GM04503 (cell line): ENCODE data around the gene CORO7.

Source experiments
- DNase-seq: peaks from one replicate; pipeline ENCODE4 v3.0.0-alpha.2; 2012; ENCODE audit warnings: low read depth

The CORO7 gene

DNA sequence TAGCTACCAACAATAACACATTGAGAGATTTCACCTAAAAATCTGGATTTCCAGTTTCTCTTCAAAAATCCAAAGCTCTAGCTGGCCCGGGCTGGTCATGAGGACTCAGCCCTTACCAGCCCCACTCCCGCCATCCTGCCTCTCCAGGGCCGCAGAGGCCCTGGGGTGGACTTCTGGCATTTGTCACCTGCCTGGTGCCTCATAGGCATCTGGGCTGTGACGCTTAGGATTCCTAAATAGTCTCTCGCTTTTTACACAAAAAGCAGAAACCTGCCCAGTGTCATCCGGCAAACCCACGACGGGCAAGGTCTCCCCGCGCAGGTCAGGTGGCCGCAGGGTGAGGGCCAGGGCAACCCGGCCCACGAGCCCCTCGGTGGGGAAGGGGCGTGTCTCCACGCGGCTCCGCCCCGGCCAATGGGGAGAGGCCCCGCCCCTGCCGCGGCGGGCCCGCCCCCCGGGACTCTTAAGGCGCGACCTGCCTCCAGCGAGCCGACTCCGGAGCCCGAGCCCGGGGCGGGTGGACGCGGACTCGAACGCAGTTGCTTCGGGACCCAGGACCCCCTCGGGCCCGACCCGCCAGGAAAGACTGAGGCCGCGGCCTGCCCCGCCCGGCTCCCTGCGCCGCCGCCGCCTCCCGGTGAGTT is 44.9 kb downstream of the CORO7 start, which contains the start of gene VASN:
TSS of gene VASN (plus strand) at position 492 of the 644 bp plus-strand sequence. CDS start 9,030 bp downstream, outside the sequence.
- DNase-seq = no peak

DNA sequence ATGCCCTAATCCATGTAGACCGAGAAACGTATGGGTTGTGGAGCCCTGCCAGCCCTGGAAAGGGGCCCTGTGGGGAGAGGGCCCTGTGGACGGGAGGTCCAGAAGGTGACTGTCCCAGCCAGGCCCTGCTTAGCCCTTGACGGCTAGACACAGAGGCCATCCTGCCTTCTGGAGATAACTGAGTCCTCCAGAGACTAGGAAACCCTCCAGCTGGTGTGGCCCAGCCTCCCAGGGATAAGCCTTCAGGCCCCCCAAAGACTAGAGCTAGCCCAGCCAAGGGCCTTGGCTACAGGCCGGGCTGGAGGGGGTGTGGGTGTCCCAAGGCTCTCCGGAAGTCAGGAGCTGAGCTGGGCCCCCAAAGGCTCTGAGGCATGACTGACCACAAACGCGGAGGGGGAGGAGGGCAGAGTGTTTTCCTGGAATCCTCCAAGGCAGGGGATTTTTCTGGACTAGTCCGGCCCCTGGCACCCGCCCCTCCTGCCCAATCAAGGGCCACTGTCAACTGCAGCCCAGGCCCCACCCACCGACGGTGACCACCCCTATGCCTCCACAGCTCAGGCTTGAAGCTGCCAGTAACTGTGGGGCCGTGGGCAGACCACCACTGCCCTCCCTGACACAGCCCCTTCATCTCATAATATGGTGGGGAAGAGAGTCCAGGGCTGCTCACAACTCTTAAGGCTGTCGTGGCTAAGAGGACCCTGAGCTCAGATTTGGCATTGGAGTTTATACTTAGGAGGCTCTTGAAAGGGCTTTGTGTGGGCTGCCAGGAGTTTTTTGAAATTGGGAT is 45.6 kb downstream of the CORO7 start:
- DNase-seq = no peak

DNA sequence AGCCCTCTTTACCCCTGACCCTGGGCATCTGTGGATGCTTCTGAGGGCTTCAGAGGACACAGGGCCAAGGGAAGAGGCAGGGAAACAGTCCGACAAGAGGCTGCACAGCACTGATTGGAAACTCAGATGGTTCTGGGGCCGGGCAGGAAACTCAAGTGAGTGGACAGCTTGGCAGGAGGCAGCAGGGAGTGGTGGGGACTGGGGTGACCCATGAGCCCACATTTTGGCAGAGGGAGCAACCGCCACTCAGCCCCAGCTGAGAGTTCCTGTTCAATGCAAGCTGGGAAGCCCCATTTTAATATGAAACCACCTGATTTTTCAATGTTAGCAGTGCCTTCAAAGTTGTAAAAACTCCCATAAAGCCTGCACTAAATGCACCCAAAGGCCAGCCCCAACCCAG is 46.2 kb downstream of the CORO7 start:
- no peak for DNase-seq

DNA sequence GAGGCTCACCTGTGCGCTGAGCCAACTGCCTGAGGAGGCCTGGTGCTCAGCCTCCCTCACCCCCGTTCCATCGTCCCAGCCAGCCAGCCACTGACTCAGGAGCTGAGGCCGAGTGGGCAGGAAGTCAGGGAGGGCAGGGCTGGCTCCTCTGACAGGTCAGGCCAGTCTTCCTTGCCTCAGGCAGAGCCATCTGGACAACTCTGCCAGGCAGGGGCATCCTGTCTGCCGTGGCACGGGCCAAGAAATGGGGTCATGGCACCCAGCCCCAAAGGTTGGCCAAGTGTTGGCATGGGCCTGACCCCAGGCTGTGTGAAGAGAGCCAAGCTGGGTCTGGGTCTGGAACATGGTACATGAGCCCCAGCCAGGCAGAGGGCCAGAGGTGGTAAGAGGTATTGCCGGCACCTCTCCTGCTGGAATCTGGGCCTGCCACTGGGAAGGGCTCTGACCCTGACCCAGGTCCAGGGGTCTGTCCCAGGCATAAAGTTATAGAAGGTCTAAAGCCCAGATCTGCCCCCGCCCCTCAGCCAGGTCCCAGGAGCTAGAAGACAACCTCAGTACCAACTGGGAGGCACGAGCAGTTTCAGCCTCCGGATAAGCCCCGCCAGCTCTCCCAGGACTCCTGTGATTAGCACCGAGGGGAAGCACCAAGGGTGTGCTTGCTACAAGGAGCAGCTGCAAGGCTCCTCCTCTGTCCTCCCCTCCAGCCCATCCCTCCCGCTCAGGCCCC is 47.2 kb downstream of the CORO7 start:
- no peak for DNase-seq

DNA sequence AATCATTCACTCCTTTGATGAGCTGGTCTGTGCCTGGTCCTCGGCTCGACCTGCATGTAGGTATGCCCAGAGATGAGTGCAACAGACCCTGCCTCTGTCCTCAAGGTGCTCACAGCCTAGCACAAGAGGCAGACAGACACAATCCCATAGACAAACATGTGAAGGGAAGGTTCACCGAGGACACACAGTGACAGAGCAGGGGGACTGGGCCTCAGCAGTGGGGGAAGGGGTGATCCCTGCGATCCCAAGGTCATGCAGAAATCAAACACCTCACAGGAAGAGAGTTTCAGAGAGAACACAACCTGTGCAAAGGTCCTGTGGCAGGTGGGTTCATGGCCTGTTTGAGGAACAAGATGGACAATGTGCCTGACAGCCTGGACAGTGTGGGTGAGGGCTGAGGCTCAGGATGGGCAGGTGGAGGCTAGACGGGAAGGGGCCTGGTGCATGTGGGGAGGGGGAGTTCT is 49.0 kb downstream of the CORO7 start:
- DNase-seq = no peak

DNA sequence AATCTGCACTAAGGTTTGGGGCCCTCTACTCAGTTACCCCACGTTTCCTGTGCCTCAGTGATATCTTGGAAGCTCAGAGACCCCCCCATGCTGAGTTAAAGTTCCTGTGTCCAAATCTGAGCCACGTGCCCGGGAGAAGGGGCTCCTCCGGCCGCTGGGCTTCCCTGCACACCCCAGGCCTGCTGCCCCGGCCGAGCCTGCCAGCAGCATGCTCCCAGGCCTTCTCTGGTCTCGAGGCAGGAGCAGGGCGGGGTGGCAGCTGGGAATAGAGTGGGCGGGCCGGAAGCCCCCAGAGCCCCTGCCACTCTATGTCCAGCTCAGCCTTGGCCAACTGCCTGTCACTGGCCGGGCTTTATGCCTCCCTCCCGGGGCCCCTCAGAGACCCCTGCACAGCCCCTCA is 50.4 kb downstream of the CORO7 start:
- no peak for DNase-seq

DNA sequence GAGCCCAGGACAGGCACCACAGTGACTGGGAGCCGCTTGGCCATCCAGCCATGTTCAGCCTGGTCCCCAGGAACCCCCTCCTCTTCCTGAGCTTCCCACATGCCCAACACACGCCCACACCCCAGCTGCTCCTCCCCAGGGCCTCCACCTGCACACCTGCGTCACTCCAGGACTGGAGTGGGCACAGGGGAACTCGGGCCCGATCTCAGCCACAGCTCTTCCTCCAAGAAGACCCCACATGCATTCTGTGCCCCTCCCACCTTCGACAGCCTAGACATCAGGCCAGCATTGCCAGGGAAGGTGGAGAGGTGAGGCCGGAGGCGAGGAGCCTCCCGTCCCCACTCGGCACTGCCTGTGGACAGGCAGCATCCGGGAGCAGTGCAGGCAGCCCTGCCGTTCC is 50.8 kb downstream of the CORO7 start:
- DNase-seq = no peak

DNA sequence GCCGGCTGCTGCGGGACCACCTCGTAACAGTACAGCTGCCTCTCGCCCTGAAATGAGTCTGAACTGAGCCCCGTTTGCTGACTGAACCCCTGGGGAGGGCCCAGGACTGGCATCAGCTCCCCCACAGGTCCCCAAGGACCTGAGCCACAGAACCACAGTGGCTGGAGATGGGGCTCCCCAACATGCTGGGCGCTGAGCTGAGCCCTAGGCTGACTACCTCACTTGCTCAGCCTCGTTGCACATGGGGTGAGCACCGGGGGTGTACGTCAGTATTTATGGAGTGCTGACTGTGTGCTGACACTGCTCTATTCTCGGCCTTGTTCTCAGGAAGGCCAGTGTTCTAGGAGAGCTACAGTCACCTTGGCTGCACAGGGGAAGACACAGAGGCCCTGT is 51.4 kb downstream of the CORO7 start:
- DNase-seq = no peak

DNA sequence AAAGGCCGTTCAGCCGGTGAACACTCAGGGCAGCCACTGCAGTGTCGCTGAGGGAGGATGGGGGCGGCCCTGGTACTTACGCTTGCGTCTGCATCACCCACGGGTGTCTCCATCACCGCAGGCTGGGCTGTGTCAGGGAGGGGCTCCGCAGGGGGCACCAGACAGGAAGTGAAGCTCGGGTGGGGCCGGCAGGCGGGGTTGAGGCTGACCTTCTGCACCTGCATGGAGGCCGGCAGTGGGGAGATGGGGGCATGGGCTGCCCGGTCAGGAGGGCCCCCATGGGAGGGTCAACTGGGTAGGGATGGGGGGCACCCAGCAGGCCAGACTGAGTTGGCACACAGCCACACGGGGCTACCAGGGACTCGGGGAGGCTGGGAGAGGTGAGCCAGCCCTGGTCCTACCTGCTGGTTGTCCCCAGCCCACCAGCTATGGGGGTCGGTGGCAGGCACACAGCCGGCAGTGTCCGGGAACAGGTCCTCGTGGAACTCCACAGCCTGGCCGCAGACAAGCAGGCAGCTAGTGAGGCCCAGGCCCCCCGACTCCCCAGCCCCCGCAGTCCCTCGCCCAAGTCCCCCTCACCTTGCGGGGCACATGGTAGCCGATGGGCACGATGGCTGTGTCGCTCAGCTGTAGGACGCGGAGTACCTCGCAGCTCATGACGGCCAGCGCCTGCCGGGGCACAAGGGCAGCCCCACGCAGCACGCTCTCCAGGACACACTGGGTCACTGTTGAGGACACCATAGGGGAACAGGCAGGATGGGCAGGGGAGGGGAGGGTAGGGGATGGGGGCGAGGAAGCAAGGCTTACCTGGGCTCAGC is 52.0 kb downstream of the CORO7 start:
- no peak for DNase-seq

DNA sequence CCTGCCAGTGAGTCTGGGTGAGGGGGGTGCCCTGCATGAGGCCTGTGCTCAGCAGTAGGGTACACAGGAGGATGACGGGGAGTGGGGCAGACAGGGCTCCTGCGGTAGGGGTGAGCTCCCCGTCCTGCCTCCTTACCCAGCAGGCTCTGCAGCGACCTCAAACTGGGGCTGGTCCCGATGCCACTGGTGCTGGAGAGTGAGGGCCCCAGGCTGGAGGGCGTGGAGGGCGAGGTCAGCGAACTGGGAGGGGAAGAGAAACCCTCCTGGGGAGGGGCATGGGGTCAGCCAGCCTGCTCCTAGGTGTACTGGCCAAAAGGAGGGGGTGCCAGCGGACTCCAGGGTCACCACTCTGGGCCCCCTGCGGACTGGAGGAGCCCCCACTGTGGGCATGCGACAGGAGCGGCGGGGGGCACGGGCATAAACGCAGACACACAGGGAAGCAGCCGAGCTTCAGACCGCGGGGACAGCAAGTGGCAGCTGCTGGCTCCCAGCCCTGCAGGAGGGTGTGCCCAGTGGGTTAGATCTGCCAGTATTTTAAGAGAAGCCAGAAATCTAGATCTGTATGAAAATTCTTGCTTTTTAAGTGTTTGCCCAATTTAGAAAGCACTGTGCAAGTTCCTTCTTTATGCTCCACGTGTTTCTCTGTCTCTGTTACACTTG is 53.8 kb downstream of the CORO7 start:
- no peak for DNase-seq

DNA sequence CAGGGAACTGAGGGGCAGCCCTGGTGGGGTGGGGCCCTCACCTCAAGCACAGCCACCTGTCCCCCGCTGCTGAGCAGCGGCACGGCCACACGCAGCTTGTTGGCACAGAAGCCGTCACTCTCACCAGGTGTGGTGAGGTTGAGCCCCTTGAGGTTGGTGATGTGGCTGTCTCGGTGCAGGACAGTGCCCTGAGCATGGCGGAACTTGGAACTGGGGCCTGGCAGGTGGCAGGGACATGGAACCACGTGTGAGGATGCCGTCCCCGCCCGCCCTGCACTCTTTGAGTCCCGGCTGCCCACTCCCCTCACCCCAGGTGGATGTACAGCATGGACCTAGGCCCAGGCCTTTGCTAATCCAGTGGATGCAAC is 54.5 kb downstream of the CORO7 start:
- no peak for DNase-seq

DNA sequence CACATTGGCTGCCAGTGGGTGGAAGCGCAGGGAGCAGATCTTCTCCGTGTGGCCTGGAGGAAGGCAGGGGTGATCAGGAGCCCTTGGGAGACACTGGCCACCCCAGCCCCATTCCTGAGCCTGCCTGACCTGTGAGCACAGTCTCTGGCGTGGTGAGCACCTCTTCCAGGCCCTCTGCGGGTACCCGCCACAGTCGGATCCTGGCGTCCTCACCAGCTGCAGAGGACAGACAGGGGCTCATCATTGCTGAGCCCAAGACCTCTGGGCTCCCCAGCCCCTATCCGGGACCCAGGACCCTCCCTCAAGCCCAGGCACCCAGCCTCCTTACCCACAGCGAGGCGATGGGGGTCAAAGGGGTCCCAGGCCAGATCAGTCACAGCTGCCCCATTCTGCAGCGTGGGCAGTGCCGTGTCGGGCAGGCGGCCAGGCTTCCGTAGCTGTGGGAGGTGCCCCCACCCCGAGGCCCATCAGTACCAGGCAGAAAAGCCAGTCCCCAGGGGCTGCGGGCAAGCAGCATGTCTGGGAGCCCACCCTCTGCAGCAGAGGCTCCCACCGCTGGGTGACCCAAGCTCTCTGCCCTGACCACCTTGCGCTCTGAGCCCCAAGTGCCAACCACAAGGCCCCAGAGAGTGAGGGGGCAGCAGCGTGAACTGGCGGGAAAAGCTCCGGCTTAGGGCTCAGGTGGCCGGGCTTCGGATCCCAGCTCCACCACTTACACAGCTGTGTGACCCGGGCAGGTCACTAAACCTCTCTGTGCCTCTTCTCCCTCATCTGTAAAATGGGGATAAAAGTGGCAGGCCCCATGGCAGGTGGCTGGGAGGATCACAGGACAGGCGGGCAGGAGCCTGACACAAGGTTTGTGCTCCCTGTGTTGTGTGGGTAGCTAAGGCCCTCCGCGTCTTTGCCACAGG is 55.1 kb downstream of the CORO7 start:
- no peak for DNase-seq

DNA sequence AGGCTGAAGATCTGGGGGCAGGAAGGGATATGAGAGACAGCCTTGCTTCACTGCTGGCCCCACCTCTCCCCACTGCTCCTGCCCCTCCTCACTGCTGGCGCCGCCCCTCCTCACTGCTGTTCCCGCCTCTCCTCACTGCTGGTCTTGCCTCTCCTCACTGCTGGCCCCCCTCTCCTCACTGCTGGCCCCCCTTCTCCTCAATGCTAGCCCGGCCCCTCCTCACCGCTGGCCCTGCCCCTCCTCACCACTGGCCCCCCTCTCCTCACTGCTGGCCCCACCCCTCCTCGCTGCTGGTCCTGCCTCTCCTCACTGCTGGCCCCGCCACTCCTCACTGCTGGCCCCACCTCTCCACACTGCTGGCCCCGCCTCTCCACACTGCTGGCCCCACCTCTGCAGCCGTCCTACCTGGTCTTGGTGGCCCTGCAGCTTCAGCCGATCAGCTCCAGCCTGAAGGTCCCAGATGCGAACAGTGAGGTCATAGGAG is 55.8 kb downstream of the CORO7 start:
- no peak for DNase-seq

DNA sequence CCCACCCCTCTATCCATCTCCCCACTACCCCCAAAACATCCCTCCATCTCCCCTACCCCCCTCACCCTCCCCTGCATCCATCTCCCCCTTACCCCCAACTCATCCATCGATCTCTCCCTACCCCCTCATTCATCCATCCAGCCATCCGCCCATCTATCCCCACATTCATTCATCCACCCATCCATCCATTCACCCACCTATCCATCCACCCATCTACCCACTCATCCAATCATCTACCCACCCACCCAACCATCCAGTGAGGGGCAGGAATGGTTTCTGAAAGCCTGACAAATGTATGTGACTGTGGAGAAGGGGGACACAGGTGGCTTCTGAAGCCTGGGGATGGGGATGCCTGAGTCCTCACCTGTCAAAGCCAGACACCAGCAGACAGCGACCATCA is 56.5 kb downstream of the CORO7 start:
- DNase-seq = no peak

DNA sequence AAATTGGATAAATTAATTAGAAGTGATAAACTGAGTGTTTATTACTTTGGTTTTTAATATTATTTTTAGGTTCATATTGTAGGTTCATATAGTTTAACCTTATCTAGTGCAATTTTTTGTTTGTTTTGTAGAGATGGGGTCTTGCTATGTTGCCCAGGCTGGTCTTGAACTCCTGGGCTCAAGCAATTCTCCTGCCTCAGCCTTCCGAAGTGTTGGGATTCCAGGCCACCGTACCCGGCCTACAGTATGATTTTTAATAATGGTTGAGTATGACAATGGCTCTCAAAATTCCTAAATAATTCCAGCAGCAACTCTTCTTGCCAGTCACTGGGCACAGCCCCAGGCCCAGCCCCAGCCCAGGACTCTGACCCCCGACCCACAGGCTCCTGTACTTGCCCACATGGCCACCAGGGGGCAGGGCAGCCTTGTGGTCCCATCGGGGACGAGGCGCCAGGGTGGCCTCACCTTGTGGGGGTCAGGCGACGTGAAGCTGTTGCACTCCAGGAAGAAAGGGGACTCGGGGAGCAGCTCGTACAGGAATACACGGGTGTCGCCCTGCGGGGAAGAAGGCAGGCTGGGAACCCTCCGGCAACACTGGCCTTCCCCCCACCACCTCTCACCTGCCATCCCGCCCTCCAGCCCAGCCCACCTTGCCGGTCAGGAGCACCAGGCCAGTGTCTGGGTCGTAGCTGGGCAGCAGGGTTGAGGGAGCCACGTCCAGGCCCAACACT is 57.4 kb downstream of the CORO7 start:
- no peak for DNase-seq

DNA sequence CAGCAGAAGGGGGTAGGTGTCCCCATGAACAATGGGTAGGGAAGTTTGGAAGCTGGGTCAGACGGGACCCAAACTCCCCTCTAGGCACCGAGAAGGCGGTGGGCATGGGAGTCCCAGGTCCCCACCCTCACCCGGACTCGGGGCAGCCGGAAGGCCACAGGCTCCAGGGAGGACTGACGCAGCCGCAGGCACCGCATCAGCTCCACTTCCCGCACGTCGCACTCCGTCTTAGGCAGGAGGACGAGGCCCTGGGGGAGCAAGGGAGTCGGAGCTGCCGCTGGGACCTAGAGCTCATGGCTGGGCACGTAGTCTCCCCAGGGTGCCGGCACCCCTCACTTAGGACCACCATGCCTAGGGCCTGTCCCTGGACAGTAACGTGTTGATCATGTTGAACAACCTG is 58.2 kb downstream of the CORO7 start:
- no peak for DNase-seq

DNA sequence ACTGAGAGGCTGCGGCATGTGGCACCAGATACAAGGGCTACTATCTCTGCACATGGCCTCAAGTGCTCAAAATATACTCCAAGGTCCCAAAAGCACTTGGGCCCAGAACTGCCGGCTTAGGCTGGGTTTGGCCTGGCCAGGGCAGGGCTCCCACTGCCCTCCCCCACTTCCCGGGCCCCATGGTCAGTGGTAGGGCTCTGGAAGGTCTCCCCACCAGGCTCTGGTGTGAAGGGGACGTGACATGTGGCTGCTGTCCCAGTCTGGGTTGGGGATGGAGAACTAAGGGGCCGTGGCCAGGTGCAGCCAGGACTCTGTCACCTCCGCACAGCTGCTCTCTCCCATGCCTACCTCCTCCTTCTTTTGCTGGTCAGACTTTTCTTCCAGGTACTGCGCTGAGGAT is 59.6 kb downstream of the CORO7 start:
- no peak for DNase-seq

DNA sequence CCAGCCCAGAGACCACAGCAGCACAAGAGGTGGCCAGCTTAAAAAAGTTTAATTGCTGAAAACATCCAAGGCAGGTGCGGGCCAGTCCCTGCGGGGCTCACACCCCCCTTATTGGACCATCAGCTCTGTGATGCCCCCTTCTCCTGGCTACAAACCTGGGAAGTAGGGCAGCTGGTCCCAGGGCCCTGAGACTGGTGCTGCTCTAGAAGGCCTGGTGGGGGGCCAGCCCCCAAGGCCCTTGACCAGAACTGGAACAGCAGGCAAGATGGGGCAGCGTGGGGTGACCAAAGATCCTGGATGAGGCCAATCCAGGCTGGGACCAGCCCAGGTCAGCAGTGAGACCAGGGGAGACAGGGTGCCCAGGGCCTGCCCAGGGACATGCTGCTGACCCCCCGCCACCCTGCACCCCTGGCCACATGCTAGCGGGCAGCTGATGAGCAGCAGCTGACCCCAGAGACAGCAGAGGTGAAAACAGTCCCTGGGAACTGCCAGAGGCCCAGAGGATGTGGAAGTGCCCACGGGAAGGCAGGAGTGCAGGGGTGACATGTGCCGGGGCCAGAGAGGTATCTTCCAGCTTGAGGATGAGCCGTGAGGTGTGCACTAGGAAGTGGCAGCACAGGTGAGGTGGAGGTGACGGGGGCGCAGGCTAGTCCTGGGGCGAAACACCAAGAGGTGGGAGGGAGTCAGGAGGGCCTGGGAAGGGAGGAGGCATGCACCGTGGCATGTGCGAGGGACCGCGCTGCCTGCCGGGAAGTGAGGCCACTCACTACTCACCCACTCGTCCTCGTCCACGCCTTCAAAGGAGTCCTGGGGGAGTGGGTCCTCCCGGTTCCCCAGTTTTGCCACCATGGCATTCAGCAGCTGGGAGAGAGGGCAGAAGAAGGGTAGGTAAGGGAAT is 61.6 kb downstream of the CORO7 start:
- DNase-seq = no peak

DNA sequence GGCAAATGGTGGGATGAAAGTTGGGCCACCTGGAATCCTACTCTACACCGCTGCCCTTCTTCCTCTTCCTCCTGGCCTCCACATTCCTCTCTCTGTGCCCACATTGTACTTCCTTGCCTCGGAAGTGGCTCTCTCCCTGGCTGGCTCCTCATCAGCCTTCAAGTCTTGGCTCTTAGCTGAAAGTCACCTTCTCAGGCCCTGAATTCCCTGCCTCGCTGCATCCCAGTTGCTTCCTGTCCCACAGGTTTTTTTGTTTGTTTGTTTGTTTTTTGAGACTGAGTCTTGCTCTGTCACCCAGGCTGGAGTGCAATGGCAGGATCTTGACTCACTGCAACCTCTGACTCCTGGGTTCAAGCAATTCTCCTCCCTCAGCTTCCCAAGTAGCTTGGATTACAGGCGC is 62.7 kb downstream of the CORO7 start:
- no peak for DNase-seq
